ENCODE data around the gene EGFL8. TPM values are rescaled to one million over a fixed set of nuclear protein-coding genes. Genes with fewer than 3 reads are reported as not detected.

Gene EGFL8
- total RNA-seq, 4 donors from 2014 or later = 0.80 to 7.1 (median 4.2) TPM

DNA sequence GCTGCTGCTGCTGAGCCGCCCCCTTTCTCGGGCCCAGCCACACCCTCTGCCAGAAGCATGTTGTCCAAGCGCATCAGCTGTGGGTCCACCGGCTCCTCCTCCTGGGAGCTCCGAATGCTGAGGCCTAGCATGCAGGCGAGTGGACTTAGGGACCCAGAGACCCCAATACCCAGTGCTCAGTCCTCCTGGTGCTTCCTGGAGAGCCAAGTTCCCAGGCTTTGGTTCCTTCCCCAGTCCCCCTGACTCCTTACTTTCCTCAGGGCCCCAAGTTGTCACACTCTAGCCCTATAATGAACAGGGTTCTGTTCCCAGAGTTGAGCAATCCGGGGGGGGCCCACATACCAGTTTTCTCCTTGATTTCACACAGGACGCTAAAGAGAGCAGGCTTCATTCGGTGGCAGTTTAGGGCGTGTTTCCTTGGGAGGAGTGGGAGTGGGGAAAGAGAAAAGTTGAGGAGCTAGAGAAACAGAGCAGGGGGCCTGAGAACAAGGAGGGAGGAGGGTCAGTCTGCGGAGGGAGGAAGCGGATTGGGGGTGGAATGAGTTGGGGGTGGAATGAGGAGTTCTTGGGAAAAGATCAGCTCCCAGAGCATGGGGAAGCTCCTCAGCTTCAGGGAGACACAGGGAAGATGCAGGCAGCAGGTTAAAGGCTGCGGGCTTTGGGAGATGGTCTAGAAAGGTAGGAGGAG is 24.1 kb downstream of the EGFL8 start:
- ATAC-seq (no peak), DNase-seq (no peak)
- H3K9me3 ChIP-seq = no peaks in the 10 kb centered on the region
- no peaks in the 10 kb centered on the region for H3K27me3 ChIP-seq
- peak overlapping the region; percentile 71 to 87 (median 78) for H3K4me3 ChIP-seq
- peaks cover 0 to 5% of the 10 kb centered on the region in 2 donors for H3K36me3 ChIP-seq
- H3K27ac ChIP-seq = peak overlapping the region; percentile 96 to 99 (median 98)
- intact Hi-C loops (cut with DNase I; ENCODE audit: low total_unique reads) = no loop called here
- peaks cover 33 to 50% of the 10 kb centered on the region in 2 donors for H3K4me1 ChIP-seq
- in situ Hi-C loops (cut with MboI; ENCODE audit: low sequenced_read_pairs in 4 of 4) = loop anchor here in 3 of 4 donors (25.0 kb wide), 6 partner anchors 226 to 1576 kb away; partner anchors contain the start of genes BRD2 (in 3 of the 3), HLA-DMA (in 3 of the 3), APOM (in 2 of the 3) and BAG6 (in 2 of the 3)
- TF ChIP-seq, protein P1, sequence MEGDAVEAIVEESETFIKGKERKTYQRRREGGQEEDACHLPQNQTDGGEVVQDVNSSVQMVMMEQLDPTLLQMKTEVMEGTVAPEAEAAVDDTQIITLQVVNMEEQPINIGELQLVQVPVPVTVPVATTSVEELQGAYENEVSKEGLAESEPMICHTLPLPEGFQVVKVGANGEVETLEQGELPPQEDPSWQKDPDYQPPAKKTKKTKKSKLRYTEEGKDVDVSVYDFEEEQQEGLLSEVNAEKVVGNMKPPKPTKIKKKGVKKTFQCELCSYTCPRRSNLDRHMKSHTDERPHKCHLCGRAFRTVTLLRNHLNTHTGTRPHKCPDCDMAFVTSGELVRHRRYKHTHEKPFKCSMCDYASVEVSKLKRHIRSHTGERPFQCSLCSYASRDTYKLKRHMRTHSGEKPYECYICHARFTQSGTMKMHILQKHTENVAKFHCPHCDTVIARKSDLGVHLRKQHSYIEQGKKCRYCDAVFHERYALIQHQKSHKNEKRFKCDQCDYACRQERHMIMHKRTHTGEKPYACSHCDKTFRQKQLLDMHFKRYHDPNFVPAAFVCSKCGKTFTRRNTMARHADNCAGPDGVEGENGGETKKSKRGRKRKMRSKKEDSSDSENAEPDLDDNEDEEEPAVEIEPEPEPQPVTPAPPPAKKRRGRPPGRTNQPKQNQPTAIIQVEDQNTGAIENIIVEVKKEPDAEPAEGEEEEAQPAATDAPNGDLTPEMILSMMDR (IDR thresholded peaks at IDR 0.05 in 4 of 5, conservative IDR thresholded peaks at IDR 0.05 in 1 of 5) = no peak
- TF ChIP-seq POLR2A (IDR thresholded peaks at IDR 0.05) = no peak

DNA sequence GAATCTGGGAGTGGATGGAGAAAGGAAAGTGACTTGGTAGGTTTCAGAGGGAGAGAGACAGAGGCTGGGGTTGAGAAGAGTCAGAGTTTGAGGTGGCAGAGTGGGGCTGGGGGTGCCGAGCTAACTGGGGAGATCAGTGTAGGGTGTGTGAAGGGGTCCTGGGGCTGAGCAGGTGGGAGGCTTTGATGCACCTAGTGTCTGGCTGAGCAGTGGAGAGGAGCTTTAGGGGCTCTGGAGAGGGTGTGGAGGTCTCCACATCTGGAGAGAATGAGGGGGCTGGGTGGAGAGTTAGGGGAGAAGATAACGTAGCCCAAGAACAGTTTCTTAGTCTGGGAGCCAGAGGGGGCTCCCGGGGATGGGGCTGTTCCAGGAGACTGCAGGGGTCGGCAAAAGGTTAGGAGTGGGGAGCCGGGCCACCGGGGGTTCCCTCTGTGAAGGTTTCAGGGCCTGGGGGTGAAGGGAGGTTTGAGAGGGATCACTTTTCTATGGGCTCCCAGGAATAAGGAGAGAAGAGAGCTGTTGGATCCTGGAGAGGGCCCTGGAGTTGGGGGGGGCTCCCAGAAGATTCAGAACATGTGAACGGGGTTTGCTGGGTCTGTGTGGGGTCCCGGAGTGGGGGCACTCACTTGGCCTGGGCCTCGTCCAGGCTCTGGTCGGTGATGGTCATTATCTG is 24.8 kb downstream of the EGFL8 start:
- no peak for ATAC-seq
- H3K4me3 ChIP-seq = peak overlapping the region; percentile 71 to 87 (median 78)
- H3K27me3 ChIP-seq = no peaks in the 10 kb centered on the region
- no peaks in the 10 kb centered on the region for H3K9me3 ChIP-seq
- H3K36me3 ChIP-seq = peaks cover 0 to 5% of the 10 kb centered on the region in 2 donors
- in situ Hi-C loops (cut with MboI; ENCODE audit: low sequenced_read_pairs in 4 of 4) (loop anchor here in 3 of 4 donors (25.0 kb wide), 6 partner anchors 227 to 1577 kb away; partner anchors contain the start of genes BRD2 (in 3 of the 3), HLA-DMA (in 3 of the 3), APOM (in 2 of the 3) and BAG6 (in 2 of the 3)), intact Hi-C loops (cut with DNase I; ENCODE audit: low total_unique reads) (no loop called here)
- peak overlapping the region; percentile 96 to 99 (median 98) for H3K27ac ChIP-seq
- peaks cover 32 to 50% of the 10 kb centered on the region in 2 donors for H3K4me1 ChIP-seq
- TF ChIP-seq, protein P1 (IDR thresholded peaks at IDR 0.05 in 4 of 5, conservative IDR thresholded peaks at IDR 0.05 in 1 of 5) = no peak
- no peak for TF ChIP-seq POLR2A (IDR thresholded peaks at IDR 0.05)
- DNase-seq = no peak

DNA sequence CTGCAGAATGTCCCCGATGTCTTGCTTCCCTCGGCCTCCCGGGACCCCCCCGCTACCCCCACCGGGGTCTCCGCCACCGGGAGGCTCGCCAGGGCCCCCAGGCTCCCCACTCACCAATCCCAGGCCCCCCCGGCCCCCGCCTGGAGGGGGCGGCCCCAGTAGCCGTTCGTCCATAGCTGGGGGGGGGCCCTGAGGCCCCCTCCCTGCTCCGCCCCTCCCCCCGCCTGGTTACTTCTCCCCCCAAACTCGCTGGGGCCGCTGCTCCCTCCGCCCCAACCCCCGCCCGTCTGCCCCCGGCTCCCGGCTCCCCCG is 25.3 kb downstream of the EGFL8 start:
- H3K27me3 ChIP-seq = no peaks in the 10 kb centered on the region
- no peak for TF ChIP-seq POLR2A (IDR thresholded peaks at IDR 0.05)
- TF ChIP-seq, protein P1 (IDR thresholded peaks at IDR 0.05 in 4 of 5, conservative IDR thresholded peaks at IDR 0.05 in 1 of 5) = no peak
- H3K4me3 ChIP-seq = peak overlapping the region; percentile 71 to 87 (median 78)
- intact Hi-C loops (cut with DNase I; ENCODE audit: low total_unique reads) (loop anchor here (10.0 kb wide), 1 partner anchor 1475 kb away; the partner anchor contains the start of gene MDC1), in situ Hi-C loops (cut with MboI; ENCODE audit: low sequenced_read_pairs in 4 of 4) (loop anchor here in 3 of 4 donors (5.0 to 25.0 kb wide), 8 partner anchors 62 to 1577 kb away; partner anchors contain the start of genes BRD2 (in 3 of the 3), HLA-DMA (in 3 of the 3), APOM (in 2 of the 3) and ATF6B (in 2 of the 3))
- H3K9me3 ChIP-seq = no peaks in the 10 kb centered on the region
- H3K27ac ChIP-seq = peak overlapping the region; percentile 96 to 99 (median 98)
- DNase-seq = no peak
- H3K36me3 ChIP-seq = peaks cover 0 to 5% of the 10 kb centered on the region in 2 donors
- ATAC-seq = no peak
- peaks cover 32 to 51% of the 10 kb centered on the region in 2 donors for H3K4me1 ChIP-seq

DNA sequence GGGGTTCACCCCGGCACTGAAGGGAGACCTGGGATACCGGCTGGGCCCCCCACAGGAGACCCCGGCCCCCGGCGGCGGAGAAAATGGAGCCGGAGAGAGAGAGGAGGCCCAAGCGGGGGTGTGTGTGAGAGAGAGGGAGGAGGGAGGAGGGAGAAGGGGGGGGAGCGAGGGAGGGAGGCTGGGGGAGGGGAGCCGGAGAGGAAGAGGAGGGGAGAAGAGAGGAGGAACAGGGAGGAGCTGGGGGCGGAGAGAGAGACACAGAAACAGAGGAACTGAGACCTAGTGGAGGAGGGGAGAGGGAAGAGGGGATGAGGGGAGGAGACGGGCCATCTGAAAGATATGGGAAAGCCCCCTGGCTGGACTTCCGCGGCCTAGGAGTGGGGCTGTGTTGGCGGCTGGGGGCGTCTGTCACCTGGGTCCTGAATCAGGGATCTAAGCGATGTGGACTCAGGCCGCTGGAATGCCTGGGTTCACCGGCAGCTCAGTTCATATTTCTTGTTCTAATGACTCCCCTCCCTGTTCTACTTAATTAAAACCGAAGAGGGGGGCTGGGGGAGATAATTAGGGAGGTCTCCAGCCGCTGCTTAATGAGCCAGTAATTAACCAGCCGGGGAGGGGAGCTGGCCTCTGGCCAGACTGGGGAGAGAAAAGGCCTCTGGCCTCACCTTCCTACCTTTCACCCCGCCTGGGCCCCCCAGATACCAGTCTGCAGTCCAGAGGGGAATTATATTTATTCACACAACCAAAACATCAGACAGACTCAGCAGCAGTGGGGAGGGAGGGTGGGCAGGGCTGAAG is 25.9 kb downstream of the EGFL8 start, which contains the start of gene PBX2:
Gene PBX2 (minus strand): TSS at position 149 of the 798 bp plus-strand sequence. CDS start 287 bp downstream, outside the sequence.
- ATAC-seq (peak; percentile 83 to 89), DNase-seq (peak; percentile 94)
- in situ Hi-C loops (cut with MboI; ENCODE audit: low sequenced_read_pairs in 4 of 4) = loop anchor here in 3 of 4 donors (5.0 to 25.0 kb wide), 8 partner anchors 63 to 1578 kb away; partner anchors contain the start of genes BRD2 (in 3 of the 3), HLA-DMA (in 3 of the 3), APOM (in 2 of the 3) and ATF6B (in 2 of the 3)
- H3K4me3 ChIP-seq = peak within 1 kb of the TSS; percentile 71 to 87 (median 78)
- H3K27me3 ChIP-seq = no peaks in the 10 kb centered on the region
- peaks cover 37 to 53% of the 10 kb centered on the region in 2 donors for H3K4me1 ChIP-seq
- no peaks in the 10 kb centered on the region for H3K9me3 ChIP-seq
- intact Hi-C loops (cut with DNase I; ENCODE audit: low total_unique reads) = loop anchor here (10.0 kb wide), 1 partner anchor 1475 kb away; the partner anchor contains the start of gene MDC1
- TF ChIP-seq POLR2A (IDR thresholded peaks at IDR 0.05) = peak; percentile 72 to 90
- TF ChIP-seq, protein P1 (IDR thresholded peaks at IDR 0.05 in 4 of 5, conservative IDR thresholded peaks at IDR 0.05 in 1 of 5) = no peak
- H3K27ac ChIP-seq = peak within 1 kb of the TSS; percentile 96 to 99 (median 98)
- peaks cover 0 to 5% of the 10 kb centered on the region in 2 donors for H3K36me3 ChIP-seq
